Glutamatergic neuron (in vitro differentiated cells): ENCODE measurements around the gene PPM1K. TPM values are rescaled to one million over a fixed set of nuclear protein-coding genes. Genes with fewer than 3 reads are reported as not detected.

Source experiments
- DNase-seq: peaks from one replicate; pipeline ENCODE4 v3.0.0; 2022
- H3K27ac Mint-ChIP-seq: one replicate; pipeline ENCODE4 v1.8.0; 2020; ENCODE audit warnings: mild to moderate bottlenecking, mixed read lengths, inconsistent platforms; ENCODE audit not compliant: unreplicated experiment
- H3K27me3 Mint-ChIP-seq: one replicate; pipeline ENCODE4 v1.8.0; 2020; ENCODE audit warnings: mild to moderate bottlenecking, moderate library complexity, mixed read lengths, inconsistent platforms; ENCODE audit not compliant: unreplicated experiment
- H3K36me3 Mint-ChIP-seq: one replicate; pipeline ENCODE4 v1.8.0; 2020; ENCODE audit warnings: mild to moderate bottlenecking, mixed read lengths, inconsistent platforms; ENCODE audit not compliant: unreplicated experiment
- H3K4me1 Mint-ChIP-seq: one replicate; pipeline ENCODE4 v1.8.0; 2020; ENCODE audit warnings: mild to moderate bottlenecking, low read depth, mixed read lengths, inconsistent platforms; ENCODE audit not compliant: unreplicated experiment
- H3K4me3 Mint-ChIP-seq: one replicate; pipeline ENCODE4 v1.8.0; 2020; ENCODE audit warnings: mild to moderate bottlenecking, mixed read lengths, inconsistent platforms; ENCODE audit not compliant: unreplicated experiment
- H3K9me3 Mint-ChIP-seq: one replicate; pipeline ENCODE4 v1.8.0; 2020; ENCODE audit warnings: mild to moderate bottlenecking, moderate library complexity, mixed read lengths, inconsistent platforms; ENCODE audit not compliant: unreplicated experiment
- total RNA-seq: library from RNA; stranded (reverse); fragmentation: NEBNext Ultra II Directional; extraction: Animal tissue kit (Norgen Biotek cat#: 25700); gene quantifications from one replicate; pipeline ENCODE4 v1.2.1, GENCODE V29; 2021; ENCODE audit not compliant: unreplicated experiment
- TF ChIP-seq, protein P1 (sequence below): fragments of 200-600 bp; sonication (generic); IDR thresholded peaks from one replicate; pipeline ENCODE4 v1.5.0; 2021; ENCODE audit not compliant: partially characterized antibody, unreplicated experiment

PPM1K gene
- total RNA-seq, 1 donor from 2014 or later, result 19.0 TPM

DNA sequence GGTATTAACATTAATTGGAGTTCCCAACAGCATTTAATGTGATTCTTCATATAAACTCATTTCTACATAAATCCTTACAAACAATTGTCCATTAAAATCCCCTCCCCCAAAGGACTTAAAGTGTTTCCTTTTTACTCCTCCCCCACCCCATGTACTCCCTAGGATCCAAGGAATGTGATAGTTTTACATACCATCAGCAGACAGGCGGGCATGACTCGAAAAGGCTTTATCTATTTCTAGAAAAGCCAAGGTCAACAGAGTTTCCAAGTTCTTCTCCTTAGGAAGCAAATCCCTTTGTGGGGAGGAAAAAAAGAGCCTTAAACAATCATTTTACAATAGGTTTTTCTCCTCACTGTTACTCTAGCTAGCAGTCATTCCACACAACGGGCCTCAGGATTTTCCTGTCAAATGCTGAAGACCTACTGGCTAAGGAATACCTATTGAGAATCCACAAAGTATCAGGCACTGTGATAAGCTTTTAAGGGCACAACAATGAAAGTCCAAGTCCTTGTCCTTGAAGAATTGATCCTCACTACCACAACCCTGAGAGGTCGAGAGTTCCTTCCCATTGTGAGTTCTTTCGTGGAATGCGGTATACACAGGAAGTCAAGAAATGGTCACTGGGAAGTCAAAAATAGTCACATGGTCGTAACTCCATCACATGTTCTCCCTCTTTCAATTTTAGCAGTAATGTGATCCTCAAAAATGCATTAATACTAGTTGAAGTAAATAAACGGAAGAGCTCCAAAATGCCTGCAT, 7.2 kb downstream of the PPM1K start:
- no peaks in the 10 kb centered on the region for H3K27me3 Mint-ChIP-seq
- H3K4me3 Mint-ChIP-seq, result no peak overlapping the region
- peaks cover 5% of the 10 kb centered on the region for H3K9me3 Mint-ChIP-seq
- peaks cover 21% of the 10 kb centered on the region for H3K36me3 Mint-ChIP-seq
- DNase-seq, result no peak
- no peak overlapping the region for H3K27ac Mint-ChIP-seq
- H3K4me1 Mint-ChIP-seq, result no peaks in the 10 kb centered on the region
- TF ChIP-seq, protein P1, sequence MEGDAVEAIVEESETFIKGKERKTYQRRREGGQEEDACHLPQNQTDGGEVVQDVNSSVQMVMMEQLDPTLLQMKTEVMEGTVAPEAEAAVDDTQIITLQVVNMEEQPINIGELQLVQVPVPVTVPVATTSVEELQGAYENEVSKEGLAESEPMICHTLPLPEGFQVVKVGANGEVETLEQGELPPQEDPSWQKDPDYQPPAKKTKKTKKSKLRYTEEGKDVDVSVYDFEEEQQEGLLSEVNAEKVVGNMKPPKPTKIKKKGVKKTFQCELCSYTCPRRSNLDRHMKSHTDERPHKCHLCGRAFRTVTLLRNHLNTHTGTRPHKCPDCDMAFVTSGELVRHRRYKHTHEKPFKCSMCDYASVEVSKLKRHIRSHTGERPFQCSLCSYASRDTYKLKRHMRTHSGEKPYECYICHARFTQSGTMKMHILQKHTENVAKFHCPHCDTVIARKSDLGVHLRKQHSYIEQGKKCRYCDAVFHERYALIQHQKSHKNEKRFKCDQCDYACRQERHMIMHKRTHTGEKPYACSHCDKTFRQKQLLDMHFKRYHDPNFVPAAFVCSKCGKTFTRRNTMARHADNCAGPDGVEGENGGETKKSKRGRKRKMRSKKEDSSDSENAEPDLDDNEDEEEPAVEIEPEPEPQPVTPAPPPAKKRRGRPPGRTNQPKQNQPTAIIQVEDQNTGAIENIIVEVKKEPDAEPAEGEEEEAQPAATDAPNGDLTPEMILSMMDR, result no peak

DNA sequence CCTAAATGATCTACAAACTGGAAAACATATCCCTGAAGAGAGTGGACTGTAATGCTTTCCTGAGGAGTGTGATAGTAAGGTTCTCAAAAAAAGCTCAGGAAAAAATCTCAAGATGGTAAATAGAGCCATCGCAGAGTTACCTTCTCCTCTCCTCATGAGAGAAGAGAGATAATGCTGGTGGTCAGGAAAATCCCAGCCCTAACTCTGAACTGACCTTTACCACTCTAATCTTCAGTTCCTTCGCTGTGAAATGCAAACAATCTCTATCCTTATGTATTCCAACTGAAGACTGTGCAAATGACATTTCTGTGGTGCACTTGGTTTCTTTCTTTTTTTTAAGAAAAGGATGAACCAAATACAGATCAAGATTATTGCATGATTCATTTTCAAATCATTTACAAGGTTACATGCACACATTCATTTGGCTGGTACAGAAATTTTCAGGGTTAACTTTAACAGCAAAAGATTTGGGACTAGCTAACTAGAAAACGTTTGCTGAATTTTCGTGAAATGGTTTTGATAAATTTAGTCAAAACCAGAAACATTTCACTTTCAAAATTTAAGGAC, 8.3 kb downstream of the PPM1K start:
- peaks cover 21% of the 10 kb centered on the region for H3K36me3 Mint-ChIP-seq
- H3K9me3 Mint-ChIP-seq, result peaks cover 5% of the 10 kb centered on the region

DNA sequence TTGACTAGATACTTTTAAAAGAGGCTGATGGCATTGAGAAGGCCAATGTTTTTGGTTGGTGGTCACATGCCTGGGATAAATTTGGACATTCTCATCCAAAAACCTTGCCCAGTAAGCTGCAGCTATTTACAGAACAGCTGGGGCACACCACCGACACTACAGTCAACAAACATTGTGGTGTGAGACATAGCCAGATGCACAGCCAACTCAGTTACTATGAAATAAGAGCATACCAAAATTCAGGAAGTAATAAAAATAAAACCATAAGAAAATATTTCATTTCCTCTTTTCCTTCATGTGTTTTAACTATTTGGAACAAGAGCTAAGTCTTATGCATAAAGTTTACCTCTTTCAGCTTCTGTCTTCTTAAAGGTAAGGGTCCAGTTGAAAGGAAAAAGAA, 8.8 kb downstream of the PPM1K start:
- Mint-ChIP-seq H3K36me3 (peaks cover 21% of the 10 kb centered on the region), H3K9me3 (peaks cover 5% of the 10 kb centered on the region), H3K4me3 (no peak overlapping the region), H3K4me1 (no peaks in the 10 kb centered on the region), H3K27me3 (no peaks in the 10 kb centered on the region), H3K27ac (no peak overlapping the region)
- TF ChIP-seq, protein P1, result no peak
- DNase-seq, result no peak

More for the DNA sequence above, 8.3 kb downstream of the PPM1K start:
- no peak overlapping the region for H3K4me3 Mint-ChIP-seq
- no peaks in the 10 kb centered on the region for H3K4me1 Mint-ChIP-seq
- no peak overlapping the region for H3K27ac Mint-ChIP-seq
- no peaks in the 10 kb centered on the region for H3K27me3 Mint-ChIP-seq
- TF ChIP-seq, protein P1, result no peak
- DNase-seq, result no peak

DNA sequence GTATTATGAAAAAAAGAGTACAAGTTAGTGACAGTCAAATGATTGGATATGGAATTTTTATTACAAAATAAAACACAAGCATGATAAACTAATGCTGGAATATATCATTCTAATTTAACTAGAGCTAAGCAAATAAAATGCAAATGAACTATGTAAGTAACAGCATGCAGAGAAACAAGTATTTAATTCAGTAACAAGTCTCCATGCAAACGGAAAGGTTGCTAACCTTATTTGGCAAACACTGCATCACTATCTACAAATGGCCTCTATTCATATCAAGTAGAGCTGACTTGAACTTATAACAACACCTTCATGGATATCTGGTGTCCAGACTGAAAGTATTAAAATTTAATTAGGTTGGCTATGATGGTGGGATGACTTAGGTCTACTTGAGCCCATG, 15.4 kb downstream of the PPM1K start:
- Mint-ChIP-seq H3K4me1 (no peaks in the 10 kb centered on the region), H3K9me3 (no peaks in the 10 kb centered on the region), H3K36me3 (peaks cover 7% of the 10 kb centered on the region), H3K27ac (no peak overlapping the region), H3K27me3 (no peaks in the 10 kb centered on the region), H3K4me3 (no peak overlapping the region)
- no peak for DNase-seq
- TF ChIP-seq, protein P1, result no peak

DNA sequence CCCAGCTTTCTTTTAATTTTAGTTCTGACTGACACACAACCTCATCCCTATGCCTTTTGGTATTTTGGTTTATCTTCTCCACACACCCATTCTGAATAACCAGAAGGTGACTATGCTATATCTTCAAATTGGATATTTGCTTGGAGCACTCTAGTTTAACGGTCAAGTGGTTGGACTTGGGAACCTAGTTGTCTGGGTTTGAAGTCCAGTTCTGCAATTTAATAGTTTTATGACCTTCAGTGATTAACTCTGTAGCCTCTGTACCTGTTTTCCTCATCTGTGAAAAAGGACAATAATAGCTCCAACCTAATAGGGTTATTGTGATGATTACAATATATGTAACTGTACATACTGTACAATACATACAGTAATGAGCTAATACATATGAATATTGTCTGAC, 20.0 kb downstream of the PPM1K start:
- peaks cover 5% of the 10 kb centered on the region for H3K36me3 Mint-ChIP-seq
- H3K27ac Mint-ChIP-seq, result no peak overlapping the region
- no peaks in the 10 kb centered on the region for H3K9me3 Mint-ChIP-seq
- TF ChIP-seq, protein P1, result no peak
- no peaks in the 10 kb centered on the region for H3K27me3 Mint-ChIP-seq
- DNase-seq, result no peak
- H3K4me3 Mint-ChIP-seq, result no peak overlapping the region
- H3K4me1 Mint-ChIP-seq, result no peaks in the 10 kb centered on the region
